Memory B cell (primary cell): Measurements from ENCODE around the gene PDE4B.
"Not testable (repeated sequence)": the region's sequence is repeated elsewhere in the genome, so short reads cannot be mapped to it uniquely, and the experiment has no call there.

Experiments used
- ATAC-seq: fragments of 150-1000 bp; cut with Tn5 transposase; 2 replicates; pipeline ENCODE4 v1.10.0; 2021; ENCODE audit warnings: low read depth, mild to moderate bottlenecking, moderate library complexity
- DNase-seq, 2 donors: peaks; one replicate each; pipeline ENCODE4 v3.0.0; 2022; ENCODE audit warnings: low spot score in 2 of 2
- H3K27ac Mint-ChIP-seq: one replicate; pipeline ENCODE4 v1.8.0; 2022; ENCODE audit warnings: mild to moderate bottlenecking, moderate library complexity, mixed read lengths
- H3K27me3 Mint-ChIP-seq: one replicate; pipeline ENCODE4 v1.8.0; 2022; ENCODE audit warnings: mixed read lengths
- H3K36me3 Mint-ChIP-seq: one replicate; pipeline ENCODE4 v1.8.0; 2022; ENCODE audit warnings: mild to moderate bottlenecking, mixed read lengths
- H3K4me1 Mint-ChIP-seq: one replicate; pipeline ENCODE4 v1.8.0; 2022; ENCODE audit warnings: mixed read lengths
- H3K4me3 Mint-ChIP-seq: one replicate; pipeline ENCODE4 v1.8.0; 2022; ENCODE audit warnings: mild to moderate bottlenecking, moderate library complexity, mixed read lengths
- H3K9me3 Mint-ChIP-seq: one replicate; pipeline ENCODE4 v1.8.0; 2022; ENCODE audit warnings: mixed read lengths

PDE4B gene

GRCh38 chr1:66119148-66119547, 326.5 kb downstream of the PDE4B start:
- Mint-ChIP-seq H3K4me3 (no peak overlapping the region), H3K9me3 (peaks cover 2% of the 10 kb centered on the region), H3K27ac (no peak overlapping the region), H3K36me3 (no peaks in the 10 kb centered on the region), H3K27me3 (peaks cover 6% of the 10 kb centered on the region), H3K4me1 (no peaks in the 10 kb centered on the region)
- no peak for DNase-seq
- no peak for ATAC-seq

- Mint-ChIP-seq H3K9me3 (peaks cover 2% of the 10 kb centered on the region), H3K36me3 (no peaks in the 10 kb centered on the region), H3K27ac (no peak overlapping the region), H3K4me3 (no peak overlapping the region), H3K27me3 (peaks cover 8% of the 10 kb centered on the region), H3K4me1 (no peaks in the 10 kb centered on the region)
- no peak for DNase-seq
- no peak for ATAC-seq
Measured at GRCh38 chr1:66124670-66125069, 332.0 kb downstream of the PDE4B start.

- not testable (repeated sequence) for H3K36me3 Mint-ChIP-seq
Measured at GRCh38 chr1:66128641-66129040, 335.9 kb downstream of the PDE4B start.

GRCh38 chr1:66132324-66132723, 339.6 kb downstream of the PDE4B start:
- ATAC-seq (no peak), DNase-seq (no peak)
- Mint-ChIP-seq H3K27me3 (peaks cover 10% of the 10 kb centered on the region), H3K36me3 (no peaks in the 10 kb centered on the region), H3K4me1 (no peaks in the 10 kb centered on the region), H3K27ac (no peak overlapping the region), H3K4me3 (no peak overlapping the region), H3K9me3 (peaks cover 5% of the 10 kb centered on the region)

More at GRCh38 chr1:66128641-66129040, 335.9 kb downstream of the PDE4B start:
- peak; percentile 24 for ATAC-seq
- H3K27ac Mint-ChIP-seq, DNase-seq, H3K4me1 Mint-ChIP-seq, H3K9me3 Mint-ChIP-seq, H3K4me3 Mint-ChIP-seq, H3K27me3 Mint-ChIP-seq: not testable (repeated sequence)

- no peaks in the 10 kb centered on the region for H3K36me3 Mint-ChIP-seq
- ATAC-seq (no peak), DNase-seq (no peak)
- no peaks in the 10 kb centered on the region for H3K4me1 Mint-ChIP-seq
- H3K27ac Mint-ChIP-seq: no peak overlapping the region
- H3K9me3 Mint-ChIP-seq: peaks cover 3% of the 10 kb centered on the region
- H3K27me3 Mint-ChIP-seq: peaks cover 10% of the 10 kb centered on the region
- no peak overlapping the region for H3K4me3 Mint-ChIP-seq
Measured at GRCh38 chr1:66134004-66134403, 341.3 kb downstream of the PDE4B start.

- ATAC-seq: no peak
- Mint-ChIP-seq H3K27me3 (peaks cover 10% of the 10 kb centered on the region), H3K27ac (no peak overlapping the region), H3K36me3 (no peaks in the 10 kb centered on the region), H3K4me1 (no peaks in the 10 kb centered on the region), H3K9me3 (peaks cover 3% of the 10 kb centered on the region), H3K4me3 (no peak overlapping the region)
- DNase-seq: no peak
Measured at GRCh38 chr1:66135161-66135560, 342.5 kb downstream of the PDE4B start.

GRCh38 chr1:66136423-66136822, 343.7 kb downstream of the PDE4B start:
- not testable (repeated sequence) for H3K9me3 Mint-ChIP-seq, DNase-seq, H3K4me3 Mint-ChIP-seq, H3K27ac Mint-ChIP-seq, H3K4me1 Mint-ChIP-seq, H3K36me3 Mint-ChIP-seq, ATAC-seq
- peaks cover 10% of the 10 kb centered on the region for H3K27me3 Mint-ChIP-seq

- Mint-ChIP-seq H3K4me3 (no peak overlapping the region), H3K27ac (no peak overlapping the region), H3K36me3 (no peaks in the 10 kb centered on the region), H3K27me3 (peaks cover 10% of the 10 kb centered on the region), H3K4me1 (no peaks in the 10 kb centered on the region), H3K9me3 (no peaks in the 10 kb centered on the region)
- DNase-seq (no peak), ATAC-seq (peak; percentile 31)
Measured at GRCh38 chr1:66137235-66137634, 344.5 kb downstream of the PDE4B start.

- H3K27me3 Mint-ChIP-seq: peaks cover 10% of the 10 kb centered on the region
- no peak for DNase-seq
- H3K4me3 Mint-ChIP-seq: no peak overlapping the region
Measured at GRCh38 chr1:66138613-66139012, 345.9 kb downstream of the PDE4B start.

GRCh38 chr1:66140072-66140471, 347.4 kb downstream of the PDE4B start:
- Mint-ChIP-seq H3K9me3 (no peaks in the 10 kb centered on the region), H3K4me1 (no peaks in the 10 kb centered on the region), H3K4me3 (no peak overlapping the region), H3K27me3 (peaks cover 5% of the 10 kb centered on the region), H3K36me3 (no peaks in the 10 kb centered on the region), H3K27ac (no peak overlapping the region)
- DNase-seq (no peak), ATAC-seq (no peak)

More at GRCh38 chr1:66138613-66139012, 345.9 kb downstream of the PDE4B start:
- H3K36me3 Mint-ChIP-seq: no peaks in the 10 kb centered on the region
- no peak overlapping the region for H3K27ac Mint-ChIP-seq
- no peak for ATAC-seq
- H3K9me3 Mint-ChIP-seq: no peaks in the 10 kb centered on the region
- H3K4me1 Mint-ChIP-seq: no peaks in the 10 kb centered on the region

- Mint-ChIP-seq H3K27me3 (no peaks in the 10 kb centered on the region), H3K9me3 (no peaks in the 10 kb centered on the region), H3K27ac (no peak overlapping the region), H3K4me3 (no peak overlapping the region), H3K4me1 (no peaks in the 10 kb centered on the region), H3K36me3 (no peaks in the 10 kb centered on the region)
- ATAC-seq: no peak
- no peak for DNase-seq
Measured at GRCh38 chr1:66143651-66144050, 351.0 kb downstream of the PDE4B start.

GRCh38 chr1:66147226-66147835, 354.6 kb downstream of the PDE4B start:
- no peak overlapping the region for H3K27ac Mint-ChIP-seq
- peaks cover 6% of the 10 kb centered on the region for H3K27me3 Mint-ChIP-seq
- no peak for ATAC-seq
- H3K4me1 Mint-ChIP-seq: no peaks in the 10 kb centered on the region
- H3K4me3 Mint-ChIP-seq: no peak overlapping the region
- no peaks in the 10 kb centered on the region for H3K9me3 Mint-ChIP-seq
- DNase-seq: no peak
- no peaks in the 10 kb centered on the region for H3K36me3 Mint-ChIP-seq

- H3K27ac Mint-ChIP-seq: no peak overlapping the region
- no peaks in the 10 kb centered on the region for H3K36me3 Mint-ChIP-seq
- no peak for DNase-seq
- no peak overlapping the region for H3K4me3 Mint-ChIP-seq
- no peak for ATAC-seq
- H3K27me3 Mint-ChIP-seq: peaks cover 15% of the 10 kb centered on the region
- H3K9me3 Mint-ChIP-seq: no peaks in the 10 kb centered on the region
- no peaks in the 10 kb centered on the region for H3K4me1 Mint-ChIP-seq
Measured at GRCh38 chr1:66152034-66152433, 359.3 kb downstream of the PDE4B start.

GRCh38 chr1:66154394-66154793, 361.7 kb downstream of the PDE4B start:
- H3K27ac Mint-ChIP-seq: no peak overlapping the region
- H3K4me3 Mint-ChIP-seq: no peak overlapping the region
- DNase-seq (no peak), ATAC-seq (no peak)
- H3K9me3 Mint-ChIP-seq: peaks cover 2% of the 10 kb centered on the region
- H3K4me1 Mint-ChIP-seq: no peaks in the 10 kb centered on the region
- H3K27me3 Mint-ChIP-seq: peaks cover 15% of the 10 kb centered on the region
- H3K36me3 Mint-ChIP-seq: no peaks in the 10 kb centered on the region

GRCh38 chr1:66156144-66156543, 363.4 kb downstream of the PDE4B start:
- no peak for DNase-seq
- no peak for ATAC-seq
- Mint-ChIP-seq H3K4me1 (no peaks in the 10 kb centered on the region), H3K4me3 (no peak overlapping the region), H3K36me3 (no peaks in the 10 kb centered on the region), H3K27ac (no peak overlapping the region), H3K27me3 (peaks cover 15% of the 10 kb centered on the region), H3K9me3 (peaks cover 2% of the 10 kb centered on the region)
